Body of pancreas (tissue), 4 donors: ENCODE data around the gene UNC93B1.

Experiments
- POLR2A ChIP-seq, 3 donors: fragments of 450-650 bp; IDR thresholded peaks; one replicate each; pipeline ENCODE4 v1.6.1; 2016; ENCODE audit warnings: antibody characterized with exemption in 3 of 3, mild to moderate bottlenecking in 2 of 3
- TF ChIP-seq, protein P1 (sequence below), 7 experiments: fragments of 450-650 bp in 4 of 7; fragments of 200-600 bp in 3 of 7; sonication (generic) in 3 of 7; IDR thresholded peaks; one replicate each; pipeline ENCODE4 v1.5.1; 2016 to 2019; ENCODE audit warnings: antibody characterized with exemption in 7 of 7

DNA sequence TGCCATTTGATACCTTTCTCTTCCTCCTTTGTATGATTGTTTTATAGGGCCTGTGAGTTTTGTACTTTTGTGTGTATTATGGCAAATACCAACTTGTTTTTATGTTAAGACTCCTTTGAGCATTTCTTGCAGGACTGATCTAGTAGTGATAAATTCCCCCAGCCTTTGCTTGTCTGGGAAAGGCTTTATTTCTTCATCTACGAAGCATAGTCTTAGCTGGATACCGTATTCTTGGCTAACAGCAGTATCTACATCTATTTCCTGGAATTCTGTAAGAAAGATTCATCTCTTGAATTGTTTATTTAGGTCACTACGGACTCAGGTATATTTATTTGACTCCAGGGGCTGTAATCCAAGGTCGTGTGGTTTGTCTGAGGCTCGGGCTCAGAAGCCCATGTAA lies 20.6 kb upstream of the UNC93B1 start:
- TF ChIP-seq, protein P1, sequence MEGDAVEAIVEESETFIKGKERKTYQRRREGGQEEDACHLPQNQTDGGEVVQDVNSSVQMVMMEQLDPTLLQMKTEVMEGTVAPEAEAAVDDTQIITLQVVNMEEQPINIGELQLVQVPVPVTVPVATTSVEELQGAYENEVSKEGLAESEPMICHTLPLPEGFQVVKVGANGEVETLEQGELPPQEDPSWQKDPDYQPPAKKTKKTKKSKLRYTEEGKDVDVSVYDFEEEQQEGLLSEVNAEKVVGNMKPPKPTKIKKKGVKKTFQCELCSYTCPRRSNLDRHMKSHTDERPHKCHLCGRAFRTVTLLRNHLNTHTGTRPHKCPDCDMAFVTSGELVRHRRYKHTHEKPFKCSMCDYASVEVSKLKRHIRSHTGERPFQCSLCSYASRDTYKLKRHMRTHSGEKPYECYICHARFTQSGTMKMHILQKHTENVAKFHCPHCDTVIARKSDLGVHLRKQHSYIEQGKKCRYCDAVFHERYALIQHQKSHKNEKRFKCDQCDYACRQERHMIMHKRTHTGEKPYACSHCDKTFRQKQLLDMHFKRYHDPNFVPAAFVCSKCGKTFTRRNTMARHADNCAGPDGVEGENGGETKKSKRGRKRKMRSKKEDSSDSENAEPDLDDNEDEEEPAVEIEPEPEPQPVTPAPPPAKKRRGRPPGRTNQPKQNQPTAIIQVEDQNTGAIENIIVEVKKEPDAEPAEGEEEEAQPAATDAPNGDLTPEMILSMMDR (IDR thresholded peaks at IDR 0.05) = no peak
- TF ChIP-seq POLR2A (IDR thresholded peaks at IDR 0.05) = no peak
